Vagina (tissue), 2 donors: ENCODE data around the gene CEP162. TPM values are rescaled to one million over a fixed set of nuclear protein-coding genes. Genes with fewer than 3 reads are reported as not detected.

ENCODE experiments used
- DNase-seq, 2 donors: peaks; one replicate each; pipeline ENCODE4 v3.0.0-alpha.2; 2017; ENCODE audit errors: extremely low spot score in 2 of 2
- H3K27ac ChIP-seq: fragments of 200-600 bp; sonication (generic); one replicate; pipeline ENCODE4 v1.5.1; 2019
- H3K27me3 ChIP-seq: fragments of 200-600 bp; sonication (generic); one replicate; pipeline ENCODE4 v1.5.1; 2019
- H3K36me3 ChIP-seq, 2 donors: fragments of 200-600 bp; sonication (generic); one replicate each; pipeline ENCODE4 v1.5.1; 2017 to 2019
- H3K4me1 ChIP-seq: fragments of 200-600 bp; sonication (generic); one replicate; pipeline ENCODE4 v1.5.1; 2019
- H3K4me3 ChIP-seq, 2 donors: fragments of 200-600 bp; sonication (generic); 1 replicate in 1 of 2; 2 replicates in 1 of 2; pipeline ENCODE4 v1.5.1; 2016 to 2019
- H3K9me3 ChIP-seq: fragments of 200-600 bp; sonication (generic); one replicate; pipeline ENCODE4 v1.5.1; 2019
- CTCF ChIP-seq, 3 experiments: fragments of 450-650 bp in 2 of 3; fragments of 200-600 bp in 1 of 3; sonication (generic) in 1 of 3; IDR thresholded peaks; one replicate each; pipeline ENCODE4 v1.5.1; 2017 to 2019; ENCODE audit warnings: antibody characterized with exemption in 3 of 3, mild to moderate bottlenecking in 2 of 3, moderate library complexity in 2 of 3
- POLR2A ChIP-seq, 2 donors: fragments of 450-650 bp; IDR thresholded peaks; one replicate each; pipeline ENCODE4 v1.6.1; 2017; ENCODE audit warnings: antibody characterized with exemption in 2 of 2, mild to moderate bottlenecking in 2 of 2, moderate library complexity in 2 of 2
- POLR2AphosphoS5 ChIP-seq, 2 donors: sonication (generic); formaldehyde crosslinking; IDR thresholded peaks; one replicate each; pipeline ENCODE4 v1.9.0; 2017; ENCODE audit warnings: antibody characterized with exemption in 2 of 2, mild to moderate bottlenecking in 2 of 2, low read depth in 1 of 2; ENCODE audit not compliant: insufficient read depth in 1 of 2
- intact Hi-C: fragments of 100-400 bp; cut with DNase I; formaldehyde crosslinking; loops from one replicate; pipeline ENCODE4 v1.15.1; 2023
- total RNA-seq: library from RNA; depleted of rRNA; stranded (reverse); fragments of >200 nt; gene quantifications from one replicate; pipeline ENCODE4 v1.2.3, GENCODE V29; 2016

CEP162 gene
- total RNA-seq, 1 donor from 2014 or later, result 6.1 TPM

- Histone ChIP-seq H3K27me3 (no peaks in the 10 kb centered on the region), H3K27ac (no peak overlapping the region), H3K4me1 (no peaks in the 10 kb centered on the region), H3K4me3 (no peak overlapping the region), H3K36me3 (no peaks in the 10 kb centered on the region), H3K9me3 (no peaks in the 10 kb centered on the region)
- no peak for DNase-seq
- TF ChIP-seq POLR2A (IDR thresholded peaks at IDR 0.05) (no peak), CTCF (IDR thresholded peaks at IDR 0.05) (no peak), POLR2AphosphoS5 (IDR thresholded peaks at IDR 0.05; ENCODE audit: insufficient read depth in 1 of 2, low read depth in 1 of 2) (no peak)
- intact Hi-C loops, result no loop called here
Measured at GRCh38 chr6:84260196-84260595, 32.8 kb upstream of the CEP162 start.

GRCh38 chr6:84258866-84259265 is 31.4 kb upstream of the CEP162 start:
- Histone ChIP-seq H3K9me3 (no peaks in the 10 kb centered on the region), H3K4me3 (peak overlapping the region in 1 of 2 donors; percentile 15), H3K36me3 (no peaks in the 10 kb centered on the region), H3K27me3 (no peaks in the 10 kb centered on the region), H3K27ac (no peak overlapping the region), H3K4me1 (no peaks in the 10 kb centered on the region)
- TF ChIP-seq CTCF (IDR thresholded peaks at IDR 0.05), result no peak
- no peak for TF ChIP-seq POLR2AphosphoS5 (IDR thresholded peaks at IDR 0.05; ENCODE audit: insufficient read depth in 1 of 2, low read depth in 1 of 2)
- no peak for TF ChIP-seq POLR2A (IDR thresholded peaks at IDR 0.05)
- DNase-seq, result no peak
- intact Hi-C loops, result no loop called here

GRCh38 chr6:84258268-84258667 is 30.8 kb upstream of the CEP162 start:
- no peaks in the 10 kb centered on the region for H3K4me1 ChIP-seq
- intact Hi-C loops, result no loop called here
- no peak for DNase-seq
- H3K9me3 ChIP-seq, result no peaks in the 10 kb centered on the region
- H3K36me3 ChIP-seq, result no peaks in the 10 kb centered on the region
- TF ChIP-seq CTCF (IDR thresholded peaks at IDR 0.05), result no peak
- TF ChIP-seq POLR2AphosphoS5 (IDR thresholded peaks at IDR 0.05; ENCODE audit: insufficient read depth in 1 of 2, low read depth in 1 of 2), result no peak
- no peak for TF ChIP-seq POLR2A (IDR thresholded peaks at IDR 0.05)
- no peaks in the 10 kb centered on the region for H3K27me3 ChIP-seq
- peak overlapping the region; percentile 15 to 21 for H3K4me3 ChIP-seq
- H3K27ac ChIP-seq, result no peak overlapping the region

GRCh38 chr6:84255641-84256040 is 28.2 kb upstream of the CEP162 start:
- DNase-seq, result no peak
- Histone ChIP-seq H3K4me3 (no peak overlapping the region), H3K9me3 (no peaks in the 10 kb centered on the region), H3K36me3 (no peaks in the 10 kb centered on the region), H3K4me1 (no peaks in the 10 kb centered on the region), H3K27ac (no peak overlapping the region), H3K27me3 (no peaks in the 10 kb centered on the region)
- TF ChIP-seq POLR2AphosphoS5 (IDR thresholded peaks at IDR 0.05; ENCODE audit: insufficient read depth in 1 of 2, low read depth in 1 of 2) (no peak), CTCF (IDR thresholded peaks at IDR 0.05) (no peak), POLR2A (IDR thresholded peaks at IDR 0.05) (no peak)
- intact Hi-C loops, result no loop called here

- intact Hi-C loops, result no loop called here
- Histone ChIP-seq H3K4me3 (no peak overlapping the region), H3K27me3 (no peaks in the 10 kb centered on the region), H3K4me1 (no peaks in the 10 kb centered on the region), H3K36me3 (no peaks in the 10 kb centered on the region), H3K9me3 (no peaks in the 10 kb centered on the region), H3K27ac (no peak overlapping the region)
- DNase-seq, result no peak
- TF ChIP-seq CTCF (IDR thresholded peaks at IDR 0.05) (no peak), POLR2AphosphoS5 (IDR thresholded peaks at IDR 0.05; ENCODE audit: insufficient read depth in 1 of 2, low read depth in 1 of 2) (no peak), POLR2A (IDR thresholded peaks at IDR 0.05) (no peak)
Measured at GRCh38 chr6:84253380-84253779, 25.9 kb upstream of the CEP162 start.
